Sigmoid colon (tissue), 4 donors: ENCODE data around the gene SYS1.

Source experiments
- EP300 ChIP-seq, 4 donors: sonication (generic); formaldehyde crosslinking; IDR thresholded peaks; one replicate each; pipeline ENCODE4 v1.6.1; 2017; ENCODE audit warnings: antibody characterized with exemption in 4 of 4
- POLR2A ChIP-seq, 2 donors: fragments of 450-650 bp; IDR thresholded peaks; one replicate each; pipeline ENCODE4 v1.6.1; 2016; ENCODE audit warnings: antibody characterized with exemption in 2 of 2, mild to moderate bottlenecking in 2 of 2, moderate library complexity in 2 of 2
- TF ChIP-seq, protein P1 (sequence below), 4 experiments: fragments of 450-650 bp in 3 of 4; fragments of 200-600 bp in 1 of 4; IDR thresholded peaks; one replicate each; pipeline ENCODE4 v1.5.1; 2016 to 2019; ENCODE audit warnings: antibody characterized with exemption in 4 of 4, mild to moderate bottlenecking in 3 of 4, moderate library complexity in 2 of 4

DNA sequence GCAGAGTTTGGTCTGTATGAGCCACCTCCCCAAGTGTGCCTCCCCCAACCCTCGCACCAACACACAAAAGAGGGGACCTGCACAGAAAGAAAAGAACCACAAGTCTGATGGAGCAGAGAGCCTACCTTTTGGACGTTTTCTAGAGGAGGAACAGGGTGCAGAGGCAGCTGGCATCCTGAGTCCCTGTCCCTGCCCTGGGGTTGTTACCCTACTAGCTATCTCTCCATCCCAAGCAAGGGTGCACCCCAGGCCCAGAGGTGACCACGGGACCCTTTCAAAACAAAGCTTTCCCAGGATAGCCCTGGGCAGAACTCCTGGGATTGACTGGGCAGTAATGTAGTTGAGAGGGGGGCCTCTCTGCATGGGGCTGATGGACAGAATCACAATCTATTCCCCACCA, 45.1 kb upstream of the SYS1 start:
- TF ChIP-seq, protein P1, sequence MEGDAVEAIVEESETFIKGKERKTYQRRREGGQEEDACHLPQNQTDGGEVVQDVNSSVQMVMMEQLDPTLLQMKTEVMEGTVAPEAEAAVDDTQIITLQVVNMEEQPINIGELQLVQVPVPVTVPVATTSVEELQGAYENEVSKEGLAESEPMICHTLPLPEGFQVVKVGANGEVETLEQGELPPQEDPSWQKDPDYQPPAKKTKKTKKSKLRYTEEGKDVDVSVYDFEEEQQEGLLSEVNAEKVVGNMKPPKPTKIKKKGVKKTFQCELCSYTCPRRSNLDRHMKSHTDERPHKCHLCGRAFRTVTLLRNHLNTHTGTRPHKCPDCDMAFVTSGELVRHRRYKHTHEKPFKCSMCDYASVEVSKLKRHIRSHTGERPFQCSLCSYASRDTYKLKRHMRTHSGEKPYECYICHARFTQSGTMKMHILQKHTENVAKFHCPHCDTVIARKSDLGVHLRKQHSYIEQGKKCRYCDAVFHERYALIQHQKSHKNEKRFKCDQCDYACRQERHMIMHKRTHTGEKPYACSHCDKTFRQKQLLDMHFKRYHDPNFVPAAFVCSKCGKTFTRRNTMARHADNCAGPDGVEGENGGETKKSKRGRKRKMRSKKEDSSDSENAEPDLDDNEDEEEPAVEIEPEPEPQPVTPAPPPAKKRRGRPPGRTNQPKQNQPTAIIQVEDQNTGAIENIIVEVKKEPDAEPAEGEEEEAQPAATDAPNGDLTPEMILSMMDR (IDR thresholded peaks at IDR 0.05) = no peak
- no peak for TF ChIP-seq POLR2A (IDR thresholded peaks at IDR 0.05)
- no peak for TF ChIP-seq EP300 (IDR thresholded peaks at IDR 0.05)
